NAMALWA (cell line): Measurements from ENCODE around the gene GFPT1.
"Not testable (repeated sequence)": the region's sequence is repeated elsewhere in the genome, so short reads cannot be mapped to it uniquely, and the experiment has no call there.

Source experiments
- DNase-seq: peaks from one replicate; pipeline ENCODE4 v3.0.0-alpha.2; 2015; ENCODE audit warnings: low spot score

Gene GFPT1

GRCh38 chr2:69383176-69383812, 3.7 kb downstream of the GFPT1 start:
- no peak for DNase-seq

GRCh38 chr2:69382547-69382946, 4.5 kb downstream of the GFPT1 start:
- DNase-seq = no peak

GRCh38 chr2:69381337-69381737, 5.7 kb downstream of the GFPT1 start:
- no peak for DNase-seq

- DNase-seq = no peak
Measured at GRCh38 chr2:69380072-69380917, 6.7 kb downstream of the GFPT1 start.

- DNase-seq = no peak
Measured at GRCh38 chr2:69376403-69376802, 10.6 kb downstream of the GFPT1 start.

- DNase-seq = peak; percentile 62
Measured at GRCh38 chr2:69375494-69376353, 11.3 kb downstream of the GFPT1 start.

- DNase-seq = no peak
Measured at GRCh38 chr2:69372767-69373166, 14.3 kb downstream of the GFPT1 start.

GRCh38 chr2:69369802-69370201, 17.2 kb downstream of the GFPT1 start:
- no peak for DNase-seq

- no peak for DNase-seq
Measured at GRCh38 chr2:69368588-69368987, 18.4 kb downstream of the GFPT1 start.

- DNase-seq = no peak
Measured at GRCh38 chr2:69359371-69359770, 27.7 kb downstream of the GFPT1 start.

- no peak for DNase-seq
Measured at GRCh38 chr2:69358914-69359313, 28.1 kb downstream of the GFPT1 start.

GRCh38 chr2:69356471-69356870, 30.6 kb downstream of the GFPT1 start:
- no peak for DNase-seq

GRCh38 chr2:69354976-69355375, 32.1 kb downstream of the GFPT1 start:
- DNase-seq = not testable (repeated sequence)

GRCh38 chr2:69353360-69353759, 33.7 kb downstream of the GFPT1 start:
- no peak for DNase-seq

GRCh38 chr2:69348781-69349180, 38.2 kb downstream of the GFPT1 start:
- no peak for DNase-seq

- DNase-seq = no peak
Measured at GRCh38 chr2:69345434-69345833, 41.6 kb downstream of the GFPT1 start.

GRCh38 chr2:69344305-69344704, 42.7 kb downstream of the GFPT1 start:
- DNase-seq = no peak

GRCh38 chr2:69340101-69340775, 46.8 kb downstream of the GFPT1 start:
- DNase-seq = no peak

GRCh38 chr2:69335311-69335710, 51.7 kb downstream of the GFPT1 start:
- DNase-seq = no peak

- no peak for DNase-seq
Measured at GRCh38 chr2:69333352-69333751, 53.7 kb downstream of the GFPT1 start.

GRCh38 chr2:69330781-69331180, 56.2 kb downstream of the GFPT1 start:
- no peak for DNase-seq

- DNase-seq = no peak
Measured at GRCh38 chr2:69322631-69323030, 64.4 kb downstream of the GFPT1 start.
